Globus pallidus (tissue), 1 donor: Measurements from ENCODE around the gene PLCH2.
"Not testable (repeated sequence)": the region's sequence is repeated elsewhere in the genome, so short reads cannot be mapped to it uniquely, and the experiment has no call there.

ENCODE experiments used
- DNase-seq: peaks from one replicate; pipeline ENCODE4 v3.0.0-alpha.2; 2015; ENCODE audit warnings: low spot score

The PLCH2 gene

GRCh38 chr1:2476061-2476999, at the start of gene PLCH2:
Gene PLCH2 (plus strand): TSS chr1:2476289. CDS start chr1:2476589, 300 bp downstream.
- DNase-seq, result no peak

- no peak for DNase-seq
These were observed 49.5 kb upstream of the PLCH2 start for GRCh38 chr1:2426540-2426939.

GRCh38 chr1:2427051-2427450, 49.0 kb upstream of the PLCH2 start:
- DNase-seq, result no peak

- no peak for DNase-seq
These were observed 48.1 kb upstream of the PLCH2 start for GRCh38 chr1:2427976-2428375.

- no peak for DNase-seq
These were observed 47.6 kb upstream of the PLCH2 start for GRCh38 chr1:2428490-2428889.

GRCh38 chr1:2429780-2430591, 46.1 kb upstream of the PLCH2 start:
- DNase-seq, result no peak

- DNase-seq, result no peak
These were observed 45.5 kb upstream of the PLCH2 start for GRCh38 chr1:2430592-2430973.

DNA sequence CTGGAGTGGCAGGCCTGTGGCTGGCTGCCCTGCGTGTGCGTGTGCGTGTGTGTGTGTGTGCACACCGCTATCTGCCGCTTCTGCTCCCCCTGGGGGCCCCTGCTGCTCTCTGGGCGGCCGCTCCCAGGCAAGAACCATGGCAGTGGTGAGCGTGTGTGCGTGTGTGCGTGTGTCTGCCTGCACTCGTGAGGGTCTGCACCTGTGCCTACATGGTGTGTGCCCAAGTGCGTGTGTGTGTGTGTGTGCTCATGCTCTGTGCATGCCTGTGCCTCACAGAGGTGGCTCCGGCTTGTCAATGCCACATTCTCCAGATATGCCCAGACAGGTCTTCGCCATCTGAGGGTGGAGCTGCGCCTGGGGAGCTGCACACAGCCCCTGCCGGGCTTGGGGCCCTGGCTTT, 45.0 kb upstream of the PLCH2 start:
- no peak for DNase-seq

GRCh38 chr1:2431518-2431917, 44.6 kb upstream of the PLCH2 start:
- DNase-seq, result no peak

DNA sequence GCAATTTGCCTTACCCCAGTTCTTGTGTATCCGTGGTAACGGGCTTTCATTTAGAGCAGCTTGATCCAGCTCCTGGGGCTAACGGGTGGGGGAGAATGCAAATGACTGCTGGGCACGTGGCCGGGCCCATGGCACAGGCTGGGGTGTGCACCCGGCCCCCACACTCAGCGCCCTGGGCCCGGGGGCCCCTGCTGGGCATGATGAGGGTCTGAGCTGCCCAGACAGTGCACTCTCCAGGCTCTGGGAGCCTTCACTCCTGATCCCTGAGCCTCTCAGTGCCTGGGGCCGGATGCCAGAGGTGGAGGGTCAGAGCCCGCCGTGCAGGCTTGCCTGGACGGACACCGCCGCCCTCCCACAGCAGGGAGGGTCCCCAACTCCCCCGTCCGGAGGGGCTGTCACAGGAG, 43.6 kb upstream of the PLCH2 start:
- no peak for DNase-seq

- DNase-seq, result no peak
These were observed 42.9 kb upstream of the PLCH2 start for GRCh38 chr1:2433196-2433595.

- no peak for DNase-seq
These were observed 42.0 kb upstream of the PLCH2 start for GRCh38 chr1:2433936-2434655.

DNA sequence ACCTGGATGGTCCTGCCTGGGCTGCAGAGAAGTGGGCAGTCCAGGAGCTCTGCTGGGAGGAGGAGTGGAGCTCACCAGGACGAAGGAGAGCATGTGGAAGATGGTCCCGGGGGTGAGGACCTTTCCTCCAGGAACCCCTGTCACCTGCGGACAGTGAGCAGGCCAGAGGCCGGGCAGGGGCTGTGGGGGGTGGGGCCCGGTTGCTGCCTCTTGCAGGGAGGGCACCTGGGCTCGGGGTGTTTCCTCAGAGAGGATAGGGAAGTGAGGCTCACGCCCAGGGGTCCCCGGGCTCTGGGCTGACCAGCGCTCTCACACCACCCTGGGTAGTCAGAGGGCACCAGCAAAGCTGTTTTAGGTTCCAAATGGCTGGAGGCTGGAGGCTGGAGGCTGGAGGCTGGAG, 41.0 kb upstream of the PLCH2 start:
- no peak for DNase-seq

- no peak for DNase-seq
These were observed 40.2 kb upstream of the PLCH2 start for GRCh38 chr1:2435746-2436355.

DNA sequence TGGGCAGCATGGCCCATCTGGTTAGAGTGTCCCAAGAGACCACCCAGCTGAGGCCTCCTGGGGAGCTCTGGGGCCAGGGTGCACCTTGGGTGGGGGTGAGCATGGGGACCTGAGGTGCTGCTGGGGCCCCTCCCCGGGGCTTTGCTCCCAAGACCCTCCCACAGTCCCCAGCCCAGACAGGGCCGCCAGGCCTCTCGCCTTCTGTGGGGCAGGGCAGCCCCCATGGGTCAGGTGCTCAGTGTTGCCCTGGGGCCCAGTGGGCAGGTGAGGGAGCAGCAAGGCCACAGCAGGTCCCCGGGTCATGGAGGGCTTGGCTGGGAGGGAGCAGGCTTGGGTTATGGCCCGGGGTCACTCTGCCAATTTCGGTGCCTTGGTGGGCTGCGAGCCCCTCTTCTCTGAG, 39.2 kb upstream of the PLCH2 start:
- DNase-seq, result no peak

- no peak for DNase-seq
These were observed 38.5 kb upstream of the PLCH2 start for GRCh38 chr1:2437617-2438016.

DNA sequence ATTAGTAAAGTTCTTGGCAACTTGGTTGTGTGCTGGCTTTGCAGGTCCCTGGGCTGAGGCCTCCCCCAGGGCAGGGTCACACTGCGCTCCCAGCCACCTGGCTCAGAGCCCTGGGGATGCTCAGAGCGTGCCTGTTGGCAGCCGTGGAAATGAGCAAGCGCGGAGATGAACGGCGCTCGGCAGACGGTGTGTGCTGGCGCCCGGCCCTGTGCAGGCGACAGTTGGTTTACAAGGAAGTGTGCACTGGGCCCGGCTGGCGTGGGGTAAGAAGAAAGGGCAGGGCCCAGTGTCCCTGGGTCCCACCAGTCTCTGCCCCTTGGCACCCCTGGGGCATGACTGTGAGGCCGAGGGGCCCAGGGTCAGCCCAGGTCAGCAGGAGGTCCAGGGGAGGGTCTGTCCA, 38.1 kb upstream of the PLCH2 start:
- no peak for DNase-seq

DNA sequence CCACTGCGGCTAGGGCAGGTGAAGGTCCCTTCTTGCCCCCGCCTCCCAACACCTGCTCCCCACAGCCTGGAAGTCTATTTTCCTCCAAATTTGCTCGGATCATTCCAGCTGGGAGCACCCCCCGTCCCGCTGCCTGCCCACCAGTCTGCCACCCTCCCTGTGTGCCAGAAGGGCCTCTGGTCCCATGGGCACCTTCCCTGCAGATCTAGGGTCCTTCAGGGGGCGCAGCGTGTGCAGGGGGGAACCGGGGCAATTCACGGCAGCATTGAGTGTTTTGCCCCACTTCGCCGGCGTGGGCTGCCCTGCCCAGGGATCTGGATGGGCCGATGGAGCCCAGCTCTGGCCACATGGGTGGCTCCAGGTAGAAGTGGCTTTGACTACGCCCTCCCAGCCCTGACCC, 37.4 kb upstream of the PLCH2 start:
- DNase-seq, result no peak

- no peak for DNase-seq
These were observed 36.7 kb upstream of the PLCH2 start for GRCh38 chr1:2439369-2439768.

DNA sequence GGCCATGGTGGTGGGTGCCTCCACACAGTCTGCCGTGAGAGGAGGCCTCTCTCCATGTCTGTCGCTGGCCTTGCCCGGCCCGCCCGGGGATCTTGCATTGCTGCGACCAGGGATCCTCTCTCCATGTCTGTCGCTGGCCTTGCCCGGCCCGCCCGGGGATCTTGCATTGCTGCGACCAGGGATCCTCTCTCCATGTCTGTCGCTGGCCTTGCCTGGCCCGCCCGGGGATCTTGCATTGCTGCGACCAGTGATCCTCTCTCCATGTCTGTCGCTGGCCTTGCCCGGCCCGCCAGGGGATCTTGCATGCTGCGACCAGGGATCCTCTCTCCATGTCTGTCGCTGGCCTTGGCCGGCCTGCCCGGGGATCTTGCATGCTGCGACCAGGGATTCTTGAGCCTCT, 35.7 kb upstream of the PLCH2 start:
- not testable (repeated sequence) for DNase-seq

DNA sequence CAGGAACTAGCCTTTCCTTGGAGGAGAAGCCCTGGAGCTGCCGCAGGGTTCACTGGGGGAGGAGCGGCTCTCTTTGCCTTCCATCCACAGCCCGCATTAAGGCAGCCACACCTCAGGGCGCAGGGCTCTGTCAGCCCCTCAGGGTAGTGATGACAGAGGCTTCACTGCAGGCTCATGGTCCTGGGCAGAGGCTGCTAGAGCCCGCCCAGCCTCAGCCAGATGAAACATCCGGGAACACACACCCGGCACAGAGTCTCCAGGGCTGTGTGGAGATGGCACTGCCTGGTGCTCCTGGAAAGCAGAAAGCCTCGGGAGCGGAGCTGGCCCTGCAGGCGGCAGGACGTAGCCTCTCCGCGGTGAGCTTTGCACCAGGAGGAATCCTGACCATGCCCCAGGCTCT, 34.3 kb upstream of the PLCH2 start:
- DNase-seq, result no peak

- no peak for DNase-seq
These were observed 33.4 kb upstream of the PLCH2 start for GRCh38 chr1:2442661-2443060.
